ENCODE data around the gene SUSD5. TPM values are rescaled to one million over a fixed set of nuclear protein-coding genes. Genes with fewer than 3 reads are reported as not detected.

Gene SUSD5
- total RNA-seq, 4 donors from 2014 or later = 2.6 to 11.8 (median 6.9) TPM

GRCh38 chr3:33240261-33240660, 21.7 kb upstream of the SUSD5 start:
- no peaks in the 10 kb centered on the region for H3K4me1 ChIP-seq
- intact Hi-C loops (cut with DNase I; ENCODE audit: low total_unique reads) = no loop called here
- TF ChIP-seq CTCF (IDR thresholded peaks at IDR 0.05) (no peak), POLR2A (IDR thresholded peaks at IDR 0.05) (no peak)
- no peaks in the 10 kb centered on the region for H3K36me3 ChIP-seq
- H3K27ac ChIP-seq = no peak overlapping the region
- no peaks in the 10 kb centered on the region for H3K27me3 ChIP-seq
- H3K4me3 ChIP-seq = no peak overlapping the region
- no peaks in the 10 kb centered on the region for H3K9me3 ChIP-seq
- no peak for DNase-seq

GRCh38 chr3:33238923-33239322, 20.3 kb upstream of the SUSD5 start:
- DNase-seq = no peak
- no peaks in the 10 kb centered on the region for H3K9me3 ChIP-seq
- TF ChIP-seq POLR2A (IDR thresholded peaks at IDR 0.05) (no peak), CTCF (IDR thresholded peaks at IDR 0.05) (no peak)
- no peak overlapping the region for H3K27ac ChIP-seq
- no peaks in the 10 kb centered on the region for H3K27me3 ChIP-seq
- H3K4me3 ChIP-seq = no peak overlapping the region
- no peaks in the 10 kb centered on the region for H3K36me3 ChIP-seq
- intact Hi-C loops (cut with DNase I; ENCODE audit: low total_unique reads) = no loop called here
- H3K4me1 ChIP-seq = no peaks in the 10 kb centered on the region

- Histone ChIP-seq H3K9me3 (no peaks in the 10 kb centered on the region), H3K36me3 (no peaks in the 10 kb centered on the region), H3K27ac (no peak overlapping the region), H3K27me3 (no peaks in the 10 kb centered on the region), H3K4me3 (no peak overlapping the region), H3K4me1 (no peaks in the 10 kb centered on the region)
- intact Hi-C loops (cut with DNase I; ENCODE audit: low total_unique reads) = no loop called here
- no peak for DNase-seq
- TF ChIP-seq POLR2A (IDR thresholded peaks at IDR 0.05) (no peak), CTCF (IDR thresholded peaks at IDR 0.05) (no peak)
Observed at GRCh38 chr3:33237439-33237838, 18.8 kb upstream of the SUSD5 start.

- intact Hi-C loops (cut with DNase I; ENCODE audit: low total_unique reads) = no loop called here
Observed at GRCh38 chr3:33236005-33236404, 17.4 kb upstream of the SUSD5 start.

GRCh38 chr3:33233884-33234283, 15.3 kb upstream of the SUSD5 start:
- H3K9me3 ChIP-seq = no peaks in the 10 kb centered on the region
- H3K4me3 ChIP-seq = no peak overlapping the region
- no peaks in the 10 kb centered on the region for H3K27me3 ChIP-seq
- no peaks in the 10 kb centered on the region for H3K36me3 ChIP-seq
- TF ChIP-seq POLR2A (IDR thresholded peaks at IDR 0.05) = no peak
- TF ChIP-seq CTCF (IDR thresholded peaks at IDR 0.05) = no peak
- no peak for DNase-seq
- H3K4me1 ChIP-seq = no peaks in the 10 kb centered on the region
- intact Hi-C loops (cut with DNase I; ENCODE audit: low total_unique reads) = no loop called here
- no peak overlapping the region for H3K27ac ChIP-seq

More at GRCh38 chr3:33236005-33236404, 17.4 kb upstream of the SUSD5 start:
- Histone ChIP-seq H3K4me1 (no peaks in the 10 kb centered on the region), H3K4me3 (no peak overlapping the region), H3K27ac (no peak overlapping the region), H3K36me3 (no peaks in the 10 kb centered on the region), H3K27me3 (no peaks in the 10 kb centered on the region), H3K9me3 (no peaks in the 10 kb centered on the region)
- DNase-seq = no peak
- TF ChIP-seq CTCF (IDR thresholded peaks at IDR 0.05) = no peak
- no peak for TF ChIP-seq POLR2A (IDR thresholded peaks at IDR 0.05)

Measured in uterus (tissue), 4 donors.